DMS53 treated with DMSO at 0.1 percent for 48 hours (cell line): Measurements from ENCODE around the gene SAMD3.
"Not testable (repeated sequence)": the region's sequence is repeated elsewhere in the genome, so short reads cannot be mapped to it uniquely, and the experiment has no call there.

ENCODE experiments used
- DNase-seq: peaks from one replicate; lab custom pipeline; 2025; ENCODE audit not compliant: unreplicated experiment; lab: John Stamatoyannopoulos, UW

The SAMD3 gene

DNA sequence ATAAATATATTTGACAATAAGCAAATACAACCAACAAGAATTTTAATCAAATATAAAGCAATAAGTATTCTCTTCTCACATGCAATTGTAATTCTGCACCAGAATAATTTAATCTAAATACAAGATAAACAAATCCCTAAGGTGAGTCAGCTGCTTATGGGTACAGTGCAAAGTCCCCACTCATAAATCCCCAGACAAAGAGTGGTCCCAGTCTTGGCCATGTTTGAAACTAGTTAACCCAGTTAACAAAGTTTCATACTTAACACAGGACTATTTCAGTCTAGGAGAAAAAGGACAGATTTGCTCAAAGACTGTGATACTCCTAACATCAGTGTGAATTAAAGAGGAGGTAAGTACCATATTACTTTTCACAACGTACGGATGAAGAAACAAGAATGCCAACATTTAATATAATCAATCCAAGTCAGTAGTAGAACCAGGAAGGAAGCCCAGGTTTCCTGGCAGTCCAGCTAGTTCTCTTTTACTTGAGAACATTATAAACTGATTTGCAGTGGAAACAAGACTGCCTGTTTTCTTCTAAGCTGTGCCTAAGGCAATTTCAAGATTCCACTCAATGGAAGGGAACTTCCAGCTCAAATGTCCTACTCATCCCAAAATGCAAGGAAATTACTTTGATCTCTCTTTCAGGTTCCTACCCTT, 10.4 kb downstream of the SAMD3 start:
- no peak for DNase-seq

DNA sequence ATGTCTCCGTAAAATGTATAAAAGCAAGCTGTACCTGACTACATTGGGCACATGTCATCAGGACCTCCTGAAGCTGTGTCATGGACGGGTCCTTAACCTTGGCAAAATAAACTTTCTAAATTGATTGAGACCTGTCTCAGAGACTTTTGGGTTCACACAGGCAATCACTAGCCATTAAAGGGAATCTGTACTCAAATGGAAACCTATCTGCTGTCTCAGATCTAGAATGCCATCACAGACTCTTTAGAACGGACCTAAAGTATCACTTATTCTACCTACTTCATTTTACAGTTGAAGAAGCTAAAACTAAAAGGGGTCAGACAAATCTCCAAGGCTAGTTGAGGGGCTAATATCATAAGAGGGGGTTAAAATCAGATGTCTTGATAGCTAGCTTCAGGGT, 11.1 kb downstream of the SAMD3 start:
- DNase-seq, result no peak

DNA sequence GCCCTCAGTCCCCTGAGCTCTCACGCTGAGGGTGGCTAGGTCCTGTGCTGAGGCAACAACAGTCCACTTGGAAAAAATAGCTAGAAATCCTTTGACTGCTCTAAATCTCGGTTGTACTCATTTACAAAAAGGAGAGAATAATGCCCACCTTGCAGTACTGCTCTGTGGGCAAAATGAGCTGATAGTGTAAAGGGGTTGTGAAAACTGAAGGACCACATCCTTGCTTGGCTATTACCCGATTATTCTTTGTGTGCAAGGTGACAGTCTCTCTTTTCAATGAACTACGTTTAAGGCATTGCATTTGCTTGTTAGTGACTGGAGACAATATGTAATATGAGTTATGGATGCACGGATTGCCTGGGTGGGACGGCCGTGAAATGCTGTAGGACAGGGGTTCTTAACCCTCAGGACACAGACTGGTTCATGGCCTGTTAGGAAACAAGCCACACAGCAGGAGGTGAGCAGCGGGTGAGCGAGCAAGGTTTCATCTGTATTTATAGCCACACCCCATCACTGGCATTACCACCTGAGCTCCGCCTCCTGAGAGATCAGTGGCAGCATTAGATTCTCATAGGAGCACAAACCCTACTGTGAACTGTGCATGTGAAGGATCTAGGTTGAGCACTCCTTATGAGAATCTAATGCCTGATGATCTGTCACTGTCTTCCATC, 14.6 kb downstream of the SAMD3 start:
- no peak for DNase-seq

DNA sequence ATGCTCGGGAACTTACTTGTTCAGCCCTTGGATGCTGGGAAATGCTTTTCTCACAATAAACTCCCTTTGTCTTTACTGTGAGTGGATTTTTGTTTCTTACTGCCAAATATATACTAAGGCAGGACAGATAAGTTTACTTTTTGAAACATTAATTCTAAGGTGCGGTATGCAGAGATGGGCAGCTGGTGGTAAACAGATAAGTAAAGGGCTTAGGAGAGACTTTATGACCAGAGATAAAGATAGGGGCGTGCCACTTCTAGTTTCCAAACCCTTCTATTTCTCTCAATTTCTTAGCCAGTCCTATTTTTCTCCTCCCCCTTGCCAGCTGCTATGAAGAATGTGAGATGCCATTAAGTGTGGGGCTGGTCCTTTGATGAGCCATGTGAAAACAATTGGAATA, 16.3 kb downstream of the SAMD3 start:
- DNase-seq, result no peak

DNA sequence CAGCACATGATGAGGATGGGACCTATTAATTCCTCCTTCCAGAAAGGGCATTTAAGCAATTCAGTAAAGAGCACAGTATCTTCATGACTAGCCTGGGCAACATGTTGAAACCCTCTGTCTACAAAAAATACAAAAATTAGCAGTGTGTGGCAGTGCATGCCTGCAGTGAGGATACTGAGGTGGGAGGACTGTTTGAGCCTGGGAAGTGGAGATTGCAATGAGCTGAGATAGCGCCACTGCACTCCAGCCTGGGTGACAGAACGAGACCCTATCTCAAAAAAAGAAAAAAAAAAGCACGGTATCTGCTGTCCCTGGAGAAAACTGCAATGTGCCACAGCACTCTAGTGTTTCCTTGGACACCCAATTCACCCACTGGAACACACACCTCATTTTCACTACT, 18.4 kb downstream of the SAMD3 start:
- no peak for DNase-seq

DNA sequence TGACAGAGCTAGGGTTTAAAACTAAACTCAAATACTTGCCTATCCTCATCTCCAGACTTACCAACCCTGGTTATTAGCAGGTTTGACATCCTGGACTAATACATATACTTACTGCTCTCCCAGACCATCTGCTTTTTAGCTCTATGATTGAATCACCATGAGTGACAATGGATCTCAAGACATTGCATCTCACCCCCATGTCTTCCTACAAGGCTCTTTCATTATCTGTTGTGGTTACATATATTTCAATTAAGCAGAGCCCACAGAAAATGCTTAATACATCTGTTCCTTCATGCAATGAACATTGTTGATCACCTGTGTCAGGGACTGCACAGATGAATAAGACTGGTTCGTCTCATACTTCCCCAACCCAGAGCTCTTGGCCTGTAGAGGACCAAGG, 19.4 kb downstream of the SAMD3 start:
- no peak for DNase-seq

DNA sequence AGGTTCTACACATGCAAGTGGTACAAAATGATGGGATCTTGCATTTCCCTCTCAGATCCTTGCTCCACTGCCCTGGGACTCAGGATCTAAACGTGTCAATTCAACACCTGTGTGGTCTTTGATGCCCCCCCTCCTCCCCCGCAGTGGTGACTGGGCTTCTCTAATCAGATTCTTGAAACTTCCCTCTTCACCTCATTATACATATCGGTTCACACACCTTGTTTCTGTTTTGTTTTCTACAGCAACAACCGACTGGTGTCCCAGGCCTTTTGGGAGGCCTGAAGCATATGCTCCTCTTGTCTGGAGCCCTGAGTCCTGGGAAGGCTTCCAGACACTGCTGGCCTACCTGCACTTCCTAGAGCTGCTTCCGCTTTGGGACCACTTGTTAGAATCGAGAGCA, 20.0 kb downstream of the SAMD3 start:
- no peak for DNase-seq

DNA sequence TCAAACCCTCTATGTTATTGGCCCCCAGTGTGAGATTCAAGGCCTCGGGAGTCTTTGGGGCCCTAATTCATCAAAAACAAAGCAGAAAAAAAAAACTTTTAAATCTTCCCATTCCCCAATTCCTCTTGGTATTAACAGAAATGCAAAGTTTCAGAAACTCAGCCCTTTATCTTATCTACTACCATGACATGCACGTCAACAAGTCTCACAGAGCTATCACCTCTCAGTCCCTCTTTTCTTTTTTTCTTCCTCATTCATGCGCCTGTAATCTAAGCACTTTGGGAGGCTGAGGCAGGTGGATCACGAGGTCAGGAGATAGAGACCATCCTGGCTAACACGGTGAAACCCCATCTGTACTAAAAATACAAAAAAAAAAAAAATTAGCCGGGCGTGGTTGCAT, 22.7 kb downstream of the SAMD3 start:
- no peak for DNase-seq

DNA sequence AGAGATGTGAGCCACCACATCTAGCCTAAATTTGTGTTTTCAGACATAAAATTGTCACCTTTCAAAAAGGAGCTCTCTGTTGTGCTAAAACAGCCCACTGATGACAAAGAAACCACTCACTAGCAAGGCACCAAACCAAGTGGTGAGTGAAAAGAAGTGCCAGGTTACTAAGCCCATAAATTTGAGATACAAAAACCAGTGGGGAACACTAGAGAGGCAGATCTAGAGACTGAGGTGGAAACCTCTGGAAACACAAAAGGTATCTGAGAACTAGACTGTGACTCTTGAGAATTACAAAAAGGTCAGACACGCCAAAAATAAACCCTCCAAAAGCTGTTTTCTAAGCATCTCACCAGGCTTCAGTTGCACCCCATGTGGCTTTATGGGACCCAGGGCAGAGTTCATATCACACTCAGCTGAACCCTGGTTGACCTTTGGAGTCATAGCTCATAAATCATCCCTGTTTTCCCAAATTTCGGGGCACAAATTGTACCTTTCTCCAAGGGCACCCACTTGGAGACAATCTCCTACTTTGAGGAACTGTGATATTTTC, 24.2 kb downstream of the SAMD3 start:
- DNase-seq, result no peak

DNA sequence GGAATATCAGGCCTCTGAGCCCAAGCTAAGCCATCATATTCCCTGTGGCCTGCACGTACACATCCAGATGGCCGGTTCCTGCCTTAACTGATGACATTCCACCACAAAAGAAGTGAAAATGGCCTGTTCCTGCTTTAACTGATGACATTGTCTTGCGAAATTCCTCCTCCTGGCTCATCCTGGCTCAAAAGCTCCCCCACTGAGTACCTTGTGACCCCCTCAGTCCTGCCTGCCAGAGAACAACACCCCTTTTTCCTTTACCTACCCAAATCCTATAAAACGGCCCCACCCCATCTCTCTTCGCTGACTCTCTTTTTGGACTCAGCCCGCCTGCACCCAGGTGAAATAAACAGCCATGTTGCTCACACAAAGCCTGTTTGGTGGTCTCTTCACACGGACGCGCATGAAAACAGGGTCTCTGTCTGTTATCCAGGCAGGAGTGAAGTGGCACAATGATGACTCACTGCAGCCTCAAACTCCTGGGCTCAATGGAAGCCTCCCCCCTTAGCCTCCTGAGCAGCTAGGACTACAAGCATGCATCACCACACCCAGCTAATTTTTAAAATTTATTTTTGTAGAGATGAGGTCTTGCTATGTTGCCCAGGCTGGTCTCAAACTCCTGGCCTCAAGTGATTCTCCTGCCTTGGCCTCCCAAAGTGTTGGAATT, 24.8 kb downstream of the SAMD3 start:
- DNase-seq, result not testable (repeated sequence)

DNA sequence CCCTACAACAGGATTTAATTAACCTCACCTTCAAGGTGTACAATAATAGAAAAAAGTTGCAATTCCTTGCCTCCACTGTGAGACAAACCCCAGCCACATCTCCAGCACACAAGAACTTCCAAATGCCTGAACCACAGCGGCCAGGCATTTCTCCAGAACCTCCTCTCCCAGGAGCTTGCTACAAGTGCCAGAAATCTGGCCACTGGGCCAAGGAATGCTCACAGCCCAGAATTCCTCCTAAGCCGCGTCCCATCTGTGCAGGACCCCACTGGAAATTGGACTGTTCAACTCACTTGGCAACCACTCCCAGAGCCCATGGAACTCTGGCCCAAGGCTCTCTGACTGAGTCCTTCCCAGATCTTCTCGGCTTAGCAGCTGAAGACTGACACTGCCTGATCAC, 28.3 kb downstream of the SAMD3 start:
- not testable (repeated sequence) for DNase-seq

DNA sequence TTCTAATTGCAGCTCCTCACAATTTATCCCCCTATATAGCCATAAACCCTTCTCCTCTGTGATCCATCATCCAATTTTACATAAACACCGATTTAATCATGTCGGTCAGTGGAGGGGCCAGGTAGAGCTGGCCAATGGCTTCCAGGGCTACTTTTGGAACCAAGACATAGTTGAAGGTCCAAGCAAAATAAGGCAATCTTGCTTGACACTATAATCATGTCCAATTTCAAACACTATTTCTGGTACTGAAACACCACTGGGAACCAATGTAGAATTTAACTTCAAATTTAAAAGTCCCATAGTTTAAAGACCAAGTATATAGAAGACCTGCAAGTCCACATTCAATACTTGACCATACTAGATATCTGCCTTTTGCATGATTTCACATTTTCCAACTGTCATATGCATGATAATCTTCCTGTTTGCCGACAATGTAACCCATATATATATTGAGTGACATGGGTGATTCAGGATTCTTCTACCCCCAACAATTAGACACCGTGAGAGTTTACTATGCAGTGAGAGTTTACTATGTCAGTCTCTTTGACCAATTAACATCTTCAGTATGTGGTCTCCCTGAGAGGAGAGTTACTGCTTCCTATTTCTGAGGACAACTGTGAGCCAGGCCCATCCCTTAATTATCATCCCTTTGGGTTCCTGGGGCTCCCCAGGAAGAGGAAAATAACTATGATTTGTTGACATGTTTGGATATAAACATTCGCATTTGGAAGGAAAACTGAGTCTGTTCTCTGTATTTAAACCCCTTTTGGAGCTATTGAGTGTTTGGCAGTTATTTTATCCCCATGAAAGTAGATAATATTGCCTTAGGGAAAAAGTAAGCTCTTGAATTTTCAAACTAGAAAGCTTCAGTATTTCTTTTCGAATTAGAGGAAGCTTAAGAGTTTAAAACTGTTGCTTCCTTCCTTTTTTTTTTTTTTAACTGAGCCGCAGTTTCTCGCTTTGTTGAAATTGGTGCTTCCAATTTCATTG, 31.8 kb downstream of the SAMD3 start:
- no peak for DNase-seq

DNA sequence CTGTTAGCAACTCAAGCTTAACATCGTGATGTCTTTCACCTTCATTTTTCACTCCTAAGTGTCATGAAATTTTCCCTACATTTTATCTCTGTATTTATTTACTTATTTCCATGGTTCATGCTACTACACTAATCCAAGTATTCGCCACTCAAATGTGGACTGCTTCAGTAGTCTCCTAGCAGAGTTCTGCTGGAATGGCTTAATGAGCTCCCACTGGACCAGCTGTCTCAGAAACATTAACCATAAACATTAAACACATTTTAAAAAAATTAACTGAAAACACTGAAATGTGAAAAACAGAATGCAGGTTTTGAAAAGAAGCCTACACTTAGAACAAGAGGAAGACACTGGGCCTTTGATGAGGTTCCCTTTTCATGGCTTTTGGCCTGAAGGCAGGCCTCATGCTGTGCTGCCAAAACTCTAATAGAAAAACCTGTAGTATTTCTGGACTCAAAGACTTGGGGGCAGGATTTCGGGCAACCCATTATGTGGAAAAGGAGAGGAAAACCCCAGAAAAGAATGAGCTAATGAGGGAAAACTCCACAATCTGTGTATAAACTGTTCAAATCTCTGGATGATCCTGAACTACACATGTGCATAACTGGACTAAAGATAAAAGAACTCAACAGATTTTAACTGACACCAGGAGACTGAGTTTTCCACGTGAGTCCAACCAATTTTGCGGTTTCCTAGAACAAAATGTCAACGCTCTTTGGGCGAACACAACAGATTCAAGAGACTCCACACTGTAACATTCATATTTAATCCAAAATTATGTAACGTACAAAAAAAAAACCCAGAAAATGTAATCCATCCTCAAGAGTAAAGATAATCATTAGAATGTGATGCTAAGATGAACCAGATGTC, 33.0 kb downstream of the SAMD3 start:
- DNase-seq, result no peak

DNA sequence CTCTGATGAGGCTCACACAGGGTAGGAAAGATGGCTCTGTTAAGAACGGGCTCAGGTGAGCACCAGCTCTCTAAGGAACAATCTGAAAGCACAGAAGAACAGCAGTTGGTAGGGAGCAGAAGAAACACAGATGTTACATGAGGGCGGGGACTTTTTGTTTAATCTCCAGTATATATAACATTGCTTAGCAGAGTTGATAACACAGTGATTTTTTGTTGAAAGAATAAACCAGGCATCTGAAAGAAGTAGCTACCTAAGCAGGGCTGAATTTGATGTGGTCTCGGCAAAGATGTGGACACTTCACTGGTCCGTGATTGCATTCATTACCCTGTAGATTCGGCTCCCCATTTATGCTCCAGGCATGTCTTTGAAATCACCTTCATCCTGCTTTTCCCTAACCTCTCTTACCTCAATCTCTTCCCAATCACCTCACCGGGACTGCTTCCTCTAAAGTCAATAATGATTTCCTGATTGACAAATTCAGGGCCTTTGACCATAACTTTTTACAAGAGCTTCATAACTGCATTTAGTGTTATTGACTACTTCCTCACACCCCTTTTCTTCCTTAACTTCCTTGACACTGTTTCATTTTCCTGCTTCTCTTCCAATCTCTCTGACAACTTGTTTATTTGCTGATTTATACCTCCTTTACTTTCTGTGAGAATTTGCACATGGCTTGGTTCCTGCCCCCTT, 34.4 kb downstream of the SAMD3 start:
- no peak for DNase-seq

DNA sequence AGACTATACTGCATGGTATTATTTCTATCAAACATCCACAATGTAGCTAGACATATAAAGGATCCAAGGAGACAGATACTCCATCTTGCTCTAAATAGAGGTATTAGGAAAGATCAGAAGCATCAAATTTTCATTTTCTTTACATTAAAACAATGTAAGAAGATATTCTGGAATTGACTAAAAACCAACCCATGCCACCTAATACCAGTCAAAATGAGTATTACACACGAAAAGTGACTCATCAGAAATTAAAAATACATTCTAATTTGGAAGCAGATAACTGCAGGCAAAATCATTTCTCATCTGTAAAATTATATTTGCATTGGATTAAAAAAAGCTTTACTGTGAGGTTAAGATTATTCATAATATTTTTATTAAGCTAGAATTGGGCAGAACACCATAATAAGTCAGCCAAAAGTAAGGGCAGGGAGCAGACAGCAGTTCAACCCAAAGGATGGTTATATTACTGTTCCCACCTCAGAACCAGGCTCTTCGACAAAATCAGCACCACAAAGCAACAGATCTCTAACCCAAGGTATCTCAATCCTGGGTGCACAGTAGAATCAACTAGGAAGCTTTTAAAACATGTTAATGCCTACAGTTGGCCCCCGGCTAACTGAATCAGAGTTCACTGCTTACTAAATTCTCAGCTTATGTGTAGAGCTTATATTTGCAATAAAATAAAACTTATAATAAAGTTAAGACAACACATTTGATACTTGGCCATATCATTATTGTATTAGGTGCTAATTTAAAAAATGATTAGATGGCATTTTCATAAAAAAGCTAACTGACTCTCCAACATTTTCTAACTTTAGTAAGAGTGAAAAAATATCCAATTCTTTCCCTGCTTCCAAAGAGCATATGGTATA, 35.2 kb downstream of the SAMD3 start:
- DNase-seq, result no peak

DNA sequence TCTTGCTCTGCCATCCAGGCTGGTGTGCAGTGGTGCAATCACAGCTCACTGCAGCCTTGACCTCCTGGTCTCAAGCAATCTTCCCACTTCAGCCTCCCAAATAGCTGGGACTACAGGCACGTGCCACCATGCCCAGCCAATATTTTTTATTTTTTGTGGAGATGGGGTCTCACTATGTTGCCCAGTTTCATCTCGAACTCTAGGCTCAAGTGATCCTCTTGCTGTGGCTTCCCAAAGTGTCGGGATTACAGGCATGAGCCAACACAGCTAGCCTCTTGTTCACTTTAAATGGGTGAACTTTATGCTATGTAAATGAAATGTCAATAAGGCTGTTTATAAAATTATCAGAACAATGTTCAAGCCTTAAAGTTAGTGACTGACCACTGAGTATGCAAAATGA, 37.1 kb downstream of the SAMD3 start:
- DNase-seq, result no peak

DNA sequence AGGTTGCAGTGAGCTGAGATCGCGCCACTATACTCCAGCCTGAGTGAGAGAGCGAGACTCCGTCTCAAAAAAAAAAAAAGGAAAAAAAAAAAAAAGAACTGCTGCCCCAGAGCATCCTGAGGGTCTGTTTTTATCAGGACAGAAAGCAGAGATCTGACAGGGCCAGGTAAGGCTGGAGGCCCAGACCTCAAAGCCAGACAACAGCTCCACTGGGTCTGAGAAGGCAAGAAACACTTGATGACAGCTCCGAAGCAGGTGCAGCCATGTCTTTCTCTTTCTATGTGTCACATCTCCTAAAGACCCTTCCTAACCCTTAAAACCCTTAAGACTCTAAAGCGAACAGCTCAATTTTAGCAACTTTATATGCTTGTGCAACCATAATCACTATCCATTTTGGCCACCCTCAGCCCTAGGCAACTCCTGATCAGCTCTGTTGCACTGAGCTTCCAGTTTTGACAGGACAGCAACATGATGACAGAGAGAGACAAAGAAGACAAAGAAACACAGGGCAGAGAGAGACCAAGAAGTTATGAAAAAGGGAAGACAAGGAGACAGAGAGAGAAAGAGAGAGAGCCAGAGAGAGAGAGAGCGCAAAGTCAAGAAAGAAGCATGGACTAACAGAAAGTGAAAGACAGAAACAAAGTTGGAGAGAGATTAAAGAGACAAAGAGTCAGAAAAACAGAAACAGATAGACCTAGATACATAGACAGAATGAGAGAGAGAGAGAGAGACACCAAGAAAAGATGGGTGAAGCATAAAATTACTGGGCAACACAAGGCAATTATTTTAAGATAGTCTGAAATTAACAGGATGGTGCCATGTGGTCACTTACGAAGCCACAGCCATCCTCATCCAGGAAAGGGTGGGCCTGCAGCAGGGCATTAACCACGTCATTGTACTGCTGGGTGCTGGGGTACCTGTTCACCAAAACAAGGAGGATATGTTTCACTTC, 39.2 kb downstream of the SAMD3 start:
- DNase-seq, result no peak
